Endothelial cell of umbilical vein (primary cell): Measurements from ENCODE around the gene SEMA4A. TPM values are rescaled to one million over a fixed set of nuclear protein-coding genes. Genes with fewer than 3 reads are reported as not detected.

Experiments used
- BruUV-seq: library from RNA; stranded (reverse); fragments of 400-500 nt; replicated peaks from 2 replicates; lab custom pipeline; 2021; lab: Mats Ljungman, UMichigan
- CTCF ChIA-PET: fragments of 300-600, 350-600 bp; sonication (Branson Sonifier 250); formaldehyde crosslinking; loops from one replicate; lab custom pipeline; 2021; ENCODE audit warnings: antibody characterized with exemption, inconsistent platforms; lab: Charles Lee
- POLR2A ChIA-PET: fragments of 300-600, 350-600 bp; sonication (Branson Sonifier 250); formaldehyde crosslinking; loops from one replicate; lab custom pipeline; 2021; ENCODE audit warnings: antibody characterized with exemption, inconsistent platforms; lab: Charles Lee
- DNase-seq: peaks from one replicate; pipeline ENCODE4 v3.0.0-alpha.2; 2011; ENCODE audit warnings: low read depth, low spot score
- FAIRE-seq: peaks from 2 replicates; lab custom pipeline; 2011; peaks lifted over from hg19 to GRCh38; lab: Jason Lieb, UNC
- H2AFZ ChIP-seq: 2 replicates; pipeline ENCODE4 v1.6.0; 2012; ENCODE audit warnings: low read depth, low read length, control low read depth, inconsistent platforms
- H3K27ac ChIP-seq: 2 replicates; pipeline ENCODE4 v1.5.1; 2011; ENCODE audit warnings: low read depth, mild to moderate bottlenecking, control low read depth, low read length, moderate library complexity; ENCODE audit not compliant: insufficient read depth
- H3K27me3 ChIP-seq, 2 experiments: 2 replicates each; pipeline versions ENCODE4 v1.6.0 to v1.6.1; 2011; ENCODE audit warnings: low read length in 2 of 2, mixed read lengths in 1 of 2; ENCODE audit not compliant: control insufficient read depth in 2 of 2, insufficient read depth in 2 of 2
- H3K36me3 ChIP-seq, 2 experiments: 2 replicates in 1 of 2; 3 replicates in 1 of 2; pipeline ENCODE4 v1.5.1; 2011; ENCODE audit warnings: low read length in 2 of 2, mild to moderate bottlenecking in 1 of 2, moderate library complexity in 1 of 2; ENCODE audit not compliant: control insufficient read depth in 2 of 2, insufficient read depth in 2 of 2; ENCODE audit errors: extremely low read depth in 1 of 2
- H3K4me1 ChIP-seq: 3 replicates; pipeline ENCODE4 v1.5.1; 2011; ENCODE audit warnings: mild to moderate bottlenecking, low read length; ENCODE audit not compliant: control insufficient read depth, insufficient read depth; ENCODE audit errors: extremely low read depth
- H3K4me2 ChIP-seq: 2 replicates; pipeline ENCODE4 v1.6.1; 2011; ENCODE audit warnings: low read length, control low read depth, mixed read lengths; ENCODE audit not compliant: insufficient read depth
- H3K4me3 ChIP-seq, 3 experiments: fragments of 200-600 bp in 1 of 3; sonication (generic), shearing (Covaris generic) in 1 of 3; replicated peaks in 1 of 3; 2 replicates each; pipeline ENCODE4 v1.5.1; 2011 to 2016; ENCODE audit warnings: control low read depth in 3 of 3, low read length in 3 of 3, mild to moderate bottlenecking in 2 of 3, inconsistent platforms in 1 of 3, low read depth in 1 of 3, moderate library complexity in 1 of 3; ENCODE audit not compliant: insufficient read depth in 1 of 3
- H3K79me2 ChIP-seq: 2 replicates; pipeline ENCODE4 v1.6.0; 2012; ENCODE audit warnings: low read length, inconsistent platforms; ENCODE audit not compliant: control insufficient read depth, insufficient read depth
- H3K9ac ChIP-seq: replicated peaks from 2 replicates; pipeline ENCODE3; 2011; ENCODE audit warnings: low read length, control low read depth; ENCODE audit not compliant: insufficient read depth; ENCODE audit errors: extremely low read depth
- H3K9me1 ChIP-seq: replicated peaks from 3 replicates; pipeline ENCODE4 v1.6.0; 2011; ENCODE audit warnings: mild to moderate bottlenecking, low read length; ENCODE audit not compliant: control insufficient read depth, insufficient read depth; ENCODE audit errors: extremely low read depth
- H3K9me3 ChIP-seq: replicated peaks from 2 replicates; pipeline ENCODE4 v1.5.1; 2012; ENCODE audit warnings: low read length, inconsistent platforms; ENCODE audit not compliant: control insufficient read depth, insufficient read depth
- H4K20me1 ChIP-seq: replicated peaks from 2 replicates; pipeline ENCODE3; 2011; ENCODE audit warnings: mild to moderate bottlenecking, low read length; ENCODE audit not compliant: control insufficient read depth, insufficient read depth; ENCODE audit errors: extremely low read depth
- EZH2 ChIP-seq: IDR thresholded peaks from 2 replicates; pipeline ENCODE4 v1.6.1; 2012; ENCODE audit warnings: borderline replicate concordance, low read depth, mild to moderate bottlenecking, moderate library complexity, low read length, inconsistent platforms; ENCODE audit not compliant: severe bottlenecking
- FOS ChIP-seq: IDR thresholded peaks from 2 replicates; pipeline ENCODE4 v1.6.1; 2011; ENCODE audit warnings: mild to moderate bottlenecking, low read length, moderate library complexity, borderline replicate concordance; ENCODE audit not compliant: insufficient read depth
- GATA2 ChIP-seq: IDR thresholded peaks from 2 replicates; pipeline ENCODE4 v1.7.0; 2011; ENCODE audit warnings: low read depth, mild to moderate bottlenecking, moderate library complexity, mixed read lengths, low read length; ENCODE audit not compliant: insufficient read length, insufficient read depth
- JUN ChIP-seq: IDR thresholded peaks from 2 replicates; pipeline ENCODE4 v1.6.1; 2011; ENCODE audit warnings: borderline replicate concordance, low read depth; ENCODE audit not compliant: insufficient read length, insufficient read depth
- MYC ChIP-seq: IDR thresholded peaks from one replicate; pipeline ENCODE4 v1.6.1; 2011; ENCODE audit warnings: mild to moderate bottlenecking, low read depth, low read length
- POLR2A ChIP-seq: IDR thresholded peaks from 2 replicates; pipeline ENCODE4 v1.6.1; 2012; ENCODE audit warnings: low read depth, mild to moderate bottlenecking, control low read depth, low read length
- POLR2AphosphoS5 ChIP-seq: IDR thresholded peaks from 2 replicates; pipeline ENCODE4 v1.6.1; 2012; ENCODE audit warnings: low read depth, mild to moderate bottlenecking, control low read depth, low read length, moderate library complexity; ENCODE audit not compliant: insufficient read depth
- dilution Hi-C: fragments of 300-500 bp; cut with MboI; formaldehyde crosslinking; loops from one replicate; pipeline ENCODE4 v1.15.0; 2019; ENCODE audit warnings: low sequenced_read_pairs; ENCODE audit not compliant: extremely low pct_ligation_motif_present
- intact Hi-C: fragments of 100-400 bp; cut with micrococcal nuclease; formaldehyde crosslinking; loops from one replicate; pipeline ENCODE4 v1.10.0; 2022
- polyA plus RNA-seq, 4 experiments: library from polyadenylated mRNA; depleted of rRNA in 3 of 4; stranded (reverse) in 3 of 4; unstranded in 1 of 4; fragments of >200 nt; gene quantifications; 2 replicates each; pipeline versions ENCODE4 v1.2.1 to v1.2.3, GENCODE V29; 2011 to 2012; ENCODE audit warnings: missing spikeins in 1 of 4
- total RNA-seq: library from RNA; stranded (reverse); gene quantifications from 2 replicates; pipeline ENCODE4 v1.2.3, GENCODE V29; 2021
- TF ChIP-seq, protein P1 (sequence below): IDR thresholded peaks from 2 replicates; pipeline ENCODE4 v1.6.1; 2011; ENCODE audit not compliant: insufficient read depth, insufficient read length
- TF ChIP-seq, protein P2 (sequence below), 2 donors: IDR thresholded peaks; 1 replicate in 1 of 2; 2 replicates in 1 of 2; pipeline ENCODE4 v1.5.1; 2011; ENCODE audit warnings: low read length in 2 of 2, mild to moderate bottlenecking in 2 of 2, moderate library complexity in 2 of 2, control low read depth in 1 of 2, inconsistent platforms in 1 of 2, low read depth in 1 of 2; ENCODE audit not compliant: insufficient read depth in 1 of 2; ENCODE audit errors: extremely low read depth in 1 of 2

The SEMA4A gene
- total and polyA plus RNA-seq, 2 donors (not counting 3 experiments of a cell fraction or from before 2014, with no cell fraction given): 1.5 to 1.6 TPM

DNA sequence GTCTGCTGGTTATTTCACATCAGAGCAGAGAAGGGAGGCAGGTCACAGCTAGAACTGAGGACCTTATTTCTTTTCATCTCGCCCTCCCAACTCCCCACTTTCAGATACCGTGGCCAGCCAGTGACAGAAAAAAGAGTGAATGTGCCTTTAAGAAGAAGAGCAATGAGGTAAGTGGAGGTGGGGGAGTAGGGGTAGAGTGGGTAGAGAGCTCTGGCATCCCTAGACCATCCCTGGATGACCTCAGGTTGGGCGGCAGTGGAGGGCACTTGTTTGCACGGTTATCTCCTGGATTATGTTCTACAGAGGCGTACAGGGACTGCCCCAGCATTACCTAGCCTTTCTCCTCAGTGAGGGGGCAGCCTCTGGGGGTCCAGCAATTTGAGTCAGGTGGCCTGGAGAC, 4.6 kb downstream of the SEMA4A start:
- dilution Hi-C loops (no loop called here), intact Hi-C loops (no loop called here)
- DNase-seq (no peak), FAIRE-seq (no peak)
- ChIA-PET POLR2A (no interaction called here), CTCF (interaction anchor here (0.7 to 1.0 kb wide), 2 partner anchors 10 to 67 kb away, joined by 3 read pairs; no protein-coding TSS in a partner anchor)
- H3K79me2 ChIP-seq: no peaks in the 10 kb centered on the region
- no TSS peak for BruUV-seq
- H3K4me1 ChIP-seq: peaks cover 20% of the 10 kb centered on the region
- H4K20me1 ChIP-seq: no peaks in the 10 kb centered on the region
- H3K4me2 ChIP-seq: no peak overlapping the region
- no peak overlapping the region for H3K9ac ChIP-seq
- H3K9me3 ChIP-seq: no peaks in the 10 kb centered on the region
- no peaks in the 10 kb centered on the region for H3K27me3 ChIP-seq
- H3K36me3 ChIP-seq: no peaks in the 10 kb centered on the region
- no peak overlapping the region for H2AFZ ChIP-seq
- H3K27ac ChIP-seq: no peak overlapping the region
- no peaks in the 10 kb centered on the region for H3K9me1 ChIP-seq
- TF ChIP-seq JUN: no peak
- TF ChIP-seq, protein P1, sequence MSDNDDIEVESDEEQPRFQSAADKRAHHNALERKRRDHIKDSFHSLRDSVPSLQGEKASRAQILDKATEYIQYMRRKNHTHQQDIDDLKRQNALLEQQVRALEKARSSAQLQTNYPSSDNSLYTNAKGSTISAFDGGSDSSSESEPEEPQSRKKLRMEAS: no peak
- no peak for TF ChIP-seq POLR2AphosphoS5
- TF ChIP-seq FOS: no peak
- no peak for TF ChIP-seq GATA2
- no peak for TF ChIP-seq EZH2
- TF ChIP-seq, protein P2, sequence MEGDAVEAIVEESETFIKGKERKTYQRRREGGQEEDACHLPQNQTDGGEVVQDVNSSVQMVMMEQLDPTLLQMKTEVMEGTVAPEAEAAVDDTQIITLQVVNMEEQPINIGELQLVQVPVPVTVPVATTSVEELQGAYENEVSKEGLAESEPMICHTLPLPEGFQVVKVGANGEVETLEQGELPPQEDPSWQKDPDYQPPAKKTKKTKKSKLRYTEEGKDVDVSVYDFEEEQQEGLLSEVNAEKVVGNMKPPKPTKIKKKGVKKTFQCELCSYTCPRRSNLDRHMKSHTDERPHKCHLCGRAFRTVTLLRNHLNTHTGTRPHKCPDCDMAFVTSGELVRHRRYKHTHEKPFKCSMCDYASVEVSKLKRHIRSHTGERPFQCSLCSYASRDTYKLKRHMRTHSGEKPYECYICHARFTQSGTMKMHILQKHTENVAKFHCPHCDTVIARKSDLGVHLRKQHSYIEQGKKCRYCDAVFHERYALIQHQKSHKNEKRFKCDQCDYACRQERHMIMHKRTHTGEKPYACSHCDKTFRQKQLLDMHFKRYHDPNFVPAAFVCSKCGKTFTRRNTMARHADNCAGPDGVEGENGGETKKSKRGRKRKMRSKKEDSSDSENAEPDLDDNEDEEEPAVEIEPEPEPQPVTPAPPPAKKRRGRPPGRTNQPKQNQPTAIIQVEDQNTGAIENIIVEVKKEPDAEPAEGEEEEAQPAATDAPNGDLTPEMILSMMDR (IDR thresholded peaks at IDR 0.05; ENCODE audit: extremely low read depth in 1 of 2, insufficient read depth in 1 of 2, low read depth in 1 of 2, low read length in 2 of 2): no peak
- TF ChIP-seq MYC: no peak
- TF ChIP-seq POLR2A: no peak
- no peak overlapping the region for H3K4me3 ChIP-seq
